KBM-7 (cell line): ENCODE results near the gene APOA4.

Experiments
- DNase-seq: peaks from one replicate; pipeline ENCODE4 v3.0.0-alpha.2; 2015
- in situ Hi-C: fragments of 300-500 bp; cut with MboI; formaldehyde crosslinking; loops from 2 replicates; pipeline ENCODE4 v1.14.3; 2020; ENCODE audit warnings: low sequenced_read_pairs, low pct_unique_long_range_greater_than_20kb, mixed read lengths

Gene APOA4

DNA sequence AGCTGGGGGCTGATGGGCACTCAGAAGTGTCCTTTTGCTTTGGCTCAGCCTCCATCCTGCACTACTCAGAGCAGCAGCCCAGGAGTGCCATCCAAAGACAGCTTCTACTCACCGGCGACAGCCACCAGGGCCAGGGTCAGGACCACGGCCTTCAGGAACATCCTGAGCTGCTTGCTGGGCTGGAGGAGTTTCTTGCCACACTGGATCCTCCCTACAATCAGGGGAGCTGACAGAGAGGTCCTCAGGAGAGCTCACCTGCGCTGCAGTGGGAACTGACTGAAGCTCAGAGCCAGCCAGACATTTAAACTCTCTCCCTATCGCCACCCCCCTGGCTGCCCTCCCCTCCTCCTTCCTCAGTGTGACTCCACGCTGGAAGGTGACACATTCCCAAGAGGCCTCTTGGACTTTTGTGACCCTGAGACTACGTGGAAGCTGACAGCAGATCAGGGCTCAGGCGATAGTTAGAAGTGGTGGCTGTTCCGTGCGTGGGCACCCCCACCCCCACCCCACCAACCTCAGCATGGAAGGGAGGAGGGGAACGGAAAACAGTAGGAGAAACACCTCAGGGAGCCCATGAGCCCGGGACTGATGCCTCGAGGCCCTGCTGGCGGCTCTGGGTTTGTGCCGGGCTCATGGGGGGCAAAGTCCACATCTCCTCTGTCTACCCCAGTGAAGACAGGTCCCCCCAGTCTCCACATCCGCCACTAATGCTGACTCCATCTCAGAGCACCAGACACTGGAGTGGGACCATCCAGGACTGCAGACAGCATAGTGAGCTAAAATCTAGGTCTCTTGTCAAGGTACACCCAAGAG lies at the start of gene APOA4:
Gene APOA4 (minus strand): TSS at position 274 of the 813 bp plus-strand sequence. CDS start 113 bp downstream, at position 161.
- DNase-seq: no peak
- in situ Hi-C loops: no loop called here

GRCh38 chr11:116871248-116871647 lies 48.1 kb upstream of the APOA4 start:
- in situ Hi-C loops: no loop called here
- no peak for DNase-seq

GRCh38 chr11:116870054-116870453 lies 47.0 kb upstream of the APOA4 start:
- in situ Hi-C loops: no loop called here
- DNase-seq: peak; percentile 69

DNA sequence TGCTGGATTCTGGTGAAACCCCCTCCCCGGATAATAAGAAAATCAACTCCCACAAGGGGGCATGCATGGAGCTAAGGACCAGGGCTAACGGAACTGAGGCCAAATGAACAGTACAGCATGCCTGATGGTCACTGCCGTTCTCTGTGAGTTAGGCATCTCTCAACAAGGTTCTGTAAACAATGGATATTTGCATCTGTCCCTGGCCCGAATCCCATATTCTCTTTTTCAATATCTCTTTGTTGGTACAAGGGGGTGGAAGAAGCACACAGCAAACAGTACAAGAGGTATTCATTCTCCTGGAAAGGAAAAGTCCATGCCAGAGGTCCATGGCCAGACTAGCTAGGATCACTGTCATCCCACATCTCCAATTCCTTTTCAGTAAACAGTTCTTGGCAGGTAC lies 46.5 kb upstream of the APOA4 start:
- DNase-seq: no peak
- in situ Hi-C loops: no loop called here

DNA sequence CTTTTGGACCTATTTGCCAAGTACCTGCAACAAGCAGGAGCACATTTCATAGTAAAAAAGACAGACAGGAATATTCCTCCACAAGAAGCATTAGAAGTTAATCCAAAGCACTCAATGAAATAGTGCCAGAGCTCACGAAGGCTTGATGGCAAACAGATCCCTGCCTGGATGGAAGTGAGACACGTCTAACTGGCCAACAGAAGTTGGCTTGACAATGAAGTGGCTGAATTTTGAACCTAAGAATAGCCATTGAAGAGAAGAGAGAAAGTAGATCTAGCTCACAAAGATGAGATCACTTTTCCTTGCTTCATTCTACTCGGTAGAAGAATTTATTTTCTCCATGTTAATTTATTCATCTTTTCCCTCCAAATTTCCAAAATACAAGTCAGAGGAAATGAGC lies 45.0 kb upstream of the APOA4 start:
- no peak for DNase-seq

GRCh38 chr11:116867619-116868018 lies 44.5 kb upstream of the APOA4 start:
- in situ Hi-C loops: no loop called here

More for the DNA sequence above, 45.0 kb upstream of the APOA4 start:
- in situ Hi-C loops: no loop called here

DNA sequence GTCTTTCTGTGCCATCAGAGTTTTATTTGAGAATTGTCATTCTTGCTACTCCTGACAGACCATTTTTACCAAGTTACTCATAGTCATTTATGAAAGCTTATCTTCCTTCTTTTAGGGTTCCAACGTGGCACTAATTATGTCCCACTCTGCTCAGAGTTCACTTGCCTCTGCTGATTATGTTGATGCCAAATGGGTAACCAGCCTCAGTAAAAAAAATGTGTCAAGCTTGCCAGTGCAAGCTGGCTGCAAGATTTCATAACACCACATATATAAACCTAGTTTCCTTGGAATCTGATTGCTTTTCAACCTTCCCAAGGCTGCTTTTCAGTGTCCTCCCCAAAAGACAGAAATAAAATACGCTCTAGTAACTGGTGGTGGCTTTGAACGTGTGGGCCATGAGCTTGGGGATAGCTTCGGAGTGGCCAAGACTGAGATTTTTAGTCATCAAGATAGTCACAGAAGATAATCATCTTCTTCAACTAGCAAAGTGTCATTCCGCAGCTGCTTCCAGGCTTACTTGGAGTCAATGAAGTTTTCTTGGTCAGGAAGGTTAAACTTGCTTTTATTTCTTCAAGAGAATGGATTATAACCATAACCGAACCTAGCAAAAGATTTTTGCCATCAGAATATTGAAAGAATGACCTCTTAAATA lies 43.8 kb upstream of the APOA4 start:
- in situ Hi-C loops: no loop called here
- no peak for DNase-seq

More at GRCh38 chr11:116867619-116868018, 44.5 kb upstream of the APOA4 start:
- DNase-seq: no peak

DNA sequence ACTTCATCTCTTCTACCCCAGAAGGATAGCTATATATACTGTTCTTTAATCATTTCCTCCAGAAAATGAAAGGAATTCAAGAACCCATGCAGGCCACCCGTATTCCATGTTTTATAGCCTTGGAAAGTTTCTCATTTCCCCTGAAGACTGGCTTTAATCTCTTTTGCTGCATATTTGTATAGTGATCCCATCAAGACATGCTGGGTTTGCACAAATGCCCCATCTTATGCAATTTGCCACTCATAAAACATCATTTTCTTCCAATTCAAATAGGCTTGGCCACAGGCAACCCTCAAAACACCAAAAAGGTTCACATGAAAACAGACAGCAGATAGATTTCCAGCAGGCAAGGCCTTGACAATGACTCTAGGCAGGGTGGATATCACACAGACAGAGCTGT lies 42.6 kb upstream of the APOA4 start:
- DNase-seq: no peak
- in situ Hi-C loops: no loop called here

DNA sequence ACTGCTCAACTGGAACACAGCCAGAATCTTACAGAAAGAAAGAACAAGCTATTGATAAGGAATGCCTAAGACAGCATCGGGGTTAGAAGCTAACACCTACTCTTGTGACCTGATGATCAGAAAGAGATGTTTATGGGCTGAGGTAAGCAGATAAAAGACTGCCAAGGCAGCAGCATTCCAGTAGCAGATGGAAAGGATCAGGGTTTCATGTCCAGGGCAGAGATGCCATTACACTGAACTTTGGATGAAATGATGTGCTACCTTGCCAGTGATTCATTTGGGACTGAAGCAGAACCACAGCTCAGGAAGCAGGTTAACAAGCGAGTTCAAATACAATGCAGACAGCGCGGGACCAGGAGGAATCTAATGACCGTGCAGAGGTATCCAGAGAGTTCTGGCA lies 41.4 kb upstream of the APOA4 start:
- DNase-seq: no peak
- in situ Hi-C loops: no loop called here

- no peak for DNase-seq
- in situ Hi-C loops: no loop called here
These were observed 39.8 kb upstream of the APOA4 start for GRCh38 chr11:116862951-116863350.

DNA sequence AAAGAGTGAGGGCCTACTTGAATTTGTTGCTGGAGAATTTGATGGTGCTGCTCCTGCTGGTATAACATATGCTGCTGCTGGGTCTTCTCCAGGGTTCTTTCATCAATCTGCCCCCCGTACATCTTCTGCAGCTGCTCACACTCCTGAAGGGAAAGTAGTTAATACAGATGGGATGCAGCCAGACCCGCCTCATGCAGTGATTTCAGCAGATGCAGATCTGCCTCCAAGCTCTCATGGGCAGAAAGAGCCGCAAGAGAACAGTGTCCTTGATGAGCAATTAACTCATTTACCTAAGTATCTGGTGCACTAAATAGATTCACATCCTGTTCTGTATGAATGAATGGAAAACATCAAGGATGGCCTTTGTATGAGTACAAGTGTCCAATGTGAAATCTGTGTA lies 39.1 kb upstream of the APOA4 start:
- in situ Hi-C loops: no loop called here
- DNase-seq: no peak

DNA sequence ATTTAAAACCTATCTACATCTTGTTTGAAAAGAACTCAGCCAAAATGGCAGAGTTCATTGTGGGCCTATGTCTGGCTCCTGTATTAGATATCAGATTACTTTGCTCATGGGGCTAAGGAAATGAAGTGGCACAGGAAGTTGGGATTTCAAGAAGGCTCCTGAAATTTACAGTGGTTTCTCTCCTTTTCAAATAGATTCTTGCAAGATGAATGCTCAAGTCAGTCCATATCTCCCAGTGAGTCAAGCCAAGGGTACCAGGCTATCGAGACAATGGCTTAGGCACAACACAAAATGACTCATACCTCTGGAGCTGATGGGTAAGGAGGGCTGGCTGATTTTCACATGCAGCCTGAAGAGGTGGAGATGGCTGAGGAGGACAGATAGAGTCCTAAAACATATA lies 38.4 kb upstream of the APOA4 start:
- DNase-seq: no peak
- in situ Hi-C loops: no loop called here

DNA sequence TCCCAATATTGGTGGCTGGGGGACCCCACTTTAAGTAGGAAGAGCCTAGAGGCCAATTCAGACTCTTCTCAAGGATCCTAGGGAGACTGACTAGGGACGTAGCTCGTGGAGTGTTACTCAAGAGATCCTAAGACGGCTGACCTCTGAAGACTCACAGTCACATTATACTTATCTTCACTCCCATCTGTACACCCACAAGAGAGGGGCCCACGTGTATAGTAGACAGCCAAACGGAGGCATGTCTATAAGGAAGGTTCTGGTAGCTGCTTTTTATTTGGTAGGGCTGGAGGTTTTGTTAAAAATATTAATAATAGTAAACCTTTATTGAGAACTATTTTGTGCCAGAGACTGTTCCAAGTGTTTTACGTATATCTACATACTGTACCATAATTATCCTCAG lies 37.2 kb upstream of the APOA4 start:
- no peak for DNase-seq
- in situ Hi-C loops: no loop called here

DNA sequence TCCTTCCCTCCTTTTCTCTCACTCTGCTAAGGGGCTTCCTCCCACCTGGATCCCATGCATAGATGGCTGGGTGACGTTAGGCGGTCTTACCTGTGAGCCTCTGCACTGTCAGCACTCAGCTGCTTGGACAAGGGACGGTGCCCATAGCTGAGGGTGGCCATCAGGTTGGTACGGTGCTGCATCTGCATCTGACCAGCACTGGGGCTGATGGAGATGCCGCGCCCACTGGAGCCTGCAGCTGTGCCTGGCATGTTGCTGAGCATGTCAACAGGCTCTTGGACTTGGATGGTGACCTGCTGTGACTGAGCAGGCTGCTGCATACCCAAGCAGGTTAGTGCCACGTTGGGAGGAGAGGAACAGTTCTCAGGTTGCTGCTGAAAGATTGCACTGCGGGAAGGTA lies 36.1 kb upstream of the APOA4 start:
- DNase-seq: no peak
- in situ Hi-C loops: no loop called here

- no peak for DNase-seq
- in situ Hi-C loops: no loop called here
These were observed 34.8 kb upstream of the APOA4 start for GRCh38 chr11:116857936-116858335.

DNA sequence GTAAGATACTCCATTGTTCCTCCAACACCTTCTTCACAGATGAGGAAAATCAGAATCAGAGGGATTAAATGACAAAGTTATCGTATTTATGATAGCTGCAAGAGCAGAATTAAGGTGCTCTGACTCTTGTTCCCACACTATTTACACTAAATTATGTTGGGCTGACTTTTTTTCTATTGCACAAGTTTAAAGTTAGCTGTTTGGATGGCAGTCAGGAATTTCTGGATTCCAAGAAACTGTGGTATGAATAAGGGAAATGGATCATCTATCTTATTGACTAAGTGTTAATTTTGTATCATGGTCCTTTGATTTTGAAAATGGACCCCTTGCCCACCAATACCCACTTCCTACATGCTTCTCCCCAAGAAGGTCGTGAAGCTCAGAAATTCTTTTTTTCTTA lies 34.2 kb upstream of the APOA4 start:
- in situ Hi-C loops: no loop called here
- DNase-seq: no peak

GRCh38 chr11:116856423-116856822 lies 33.3 kb upstream of the APOA4 start:
- no peak for DNase-seq
- in situ Hi-C loops: no loop called here

- in situ Hi-C loops: no loop called here
- no peak for DNase-seq
These were observed 32.3 kb upstream of the APOA4 start for GRCh38 chr11:116855413-116855812.

DNA sequence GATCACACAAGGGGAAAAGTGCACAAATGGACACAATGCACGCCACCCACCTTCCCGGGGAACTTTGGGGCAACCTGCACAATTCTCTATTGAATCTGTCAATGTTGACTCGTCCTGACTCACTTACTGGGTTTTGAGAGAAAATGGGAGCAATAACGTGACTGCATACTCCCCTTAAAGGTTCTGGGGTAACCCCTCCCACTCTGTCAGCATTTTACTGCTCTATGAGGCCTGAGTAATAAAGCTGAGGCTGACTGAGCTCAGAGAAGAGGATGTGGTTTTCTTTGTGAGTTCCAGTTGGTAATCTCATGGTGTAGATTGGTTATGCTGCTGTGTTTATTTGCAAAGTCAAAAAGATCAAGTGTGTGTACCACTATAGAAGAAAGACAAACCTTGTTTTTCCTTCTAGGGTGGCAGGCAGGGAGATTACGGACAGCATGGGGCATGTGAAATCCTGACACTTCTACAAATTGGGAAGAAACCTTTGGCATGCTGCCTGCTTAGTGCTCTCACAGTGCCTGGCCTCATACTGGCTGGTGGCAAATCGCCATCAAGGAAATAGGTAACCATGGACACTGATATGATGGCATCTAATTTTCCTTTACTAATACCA lies 30.5 kb upstream of the APOA4 start:
- in situ Hi-C loops: no loop called here
- peak; percentile 93 for DNase-seq

GRCh38 chr11:116852261-116853031 lies 29.3 kb upstream of the APOA4 start:
- DNase-seq: no peak
- in situ Hi-C loops: no loop called here
